Measurements from ENCODE around the gene SGMS2.

The SGMS2 gene

DNA sequence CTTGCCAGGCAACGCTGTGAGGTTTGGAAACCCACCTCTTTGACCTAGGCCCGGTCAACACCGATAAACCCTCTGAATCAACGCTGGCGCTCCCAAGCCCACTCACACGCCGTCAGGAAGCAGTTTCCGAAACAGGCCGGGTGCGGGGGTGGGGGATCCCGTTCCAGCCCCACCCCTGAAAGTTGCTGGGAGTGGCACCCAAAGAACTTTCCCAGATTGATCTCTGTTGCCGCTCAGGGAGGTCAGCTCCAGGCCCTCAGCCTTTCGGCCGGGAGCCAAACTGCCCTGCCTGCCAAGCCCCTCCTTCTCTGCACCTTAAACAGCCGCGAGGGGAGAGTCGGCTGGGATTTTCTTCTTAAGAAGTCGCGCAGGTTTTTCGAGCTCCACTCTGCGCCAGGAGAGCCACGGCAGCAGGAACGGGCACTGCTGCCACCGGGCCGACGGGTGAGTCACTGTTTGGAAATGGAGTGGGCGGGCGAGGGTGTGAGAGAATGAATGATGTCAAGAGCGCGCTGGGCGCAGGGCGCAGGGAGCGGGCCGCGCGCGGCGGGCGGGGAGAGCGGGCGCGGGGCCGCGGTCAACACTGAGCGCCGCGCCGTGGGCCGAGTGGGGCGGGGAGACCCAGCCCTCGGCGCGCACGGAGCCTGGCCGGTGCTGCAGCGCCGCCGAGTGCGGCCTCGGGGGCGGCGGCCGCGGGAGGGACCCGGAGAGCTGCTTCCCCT is at the start of gene SGMS2:
SGMS2 (plus strand) TSS at position 583 of the 722 bp plus-strand sequence. CDS start 70,622 bp downstream, outside the sequence.
- DNase-seq = peak; percentile 77

DNA sequence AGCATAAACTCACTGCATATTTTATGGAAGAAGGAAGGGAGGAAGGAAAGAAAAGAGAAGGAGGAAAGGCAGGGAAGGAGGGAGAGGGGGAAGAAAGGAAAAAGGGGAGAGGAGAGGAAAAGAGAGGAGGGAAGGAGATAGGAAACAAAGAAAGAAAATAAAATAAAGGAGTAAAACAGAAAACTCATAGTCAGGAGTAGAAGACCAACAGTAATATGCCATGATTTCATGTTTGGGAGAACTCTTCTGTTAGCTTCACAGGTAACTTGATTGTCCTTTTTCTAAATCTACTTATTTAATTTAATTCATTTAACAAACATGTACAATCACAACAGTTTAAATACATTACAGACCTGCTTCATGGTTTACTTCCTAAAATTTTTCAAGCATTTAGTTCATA is 46.8 kb upstream of the SGMS2 start:
- no peak for DNase-seq

GRCh38 chr4:107778784-107779530 is 45.8 kb upstream of the SGMS2 start:
- DNase-seq = no peak

GRCh38 chr4:107780665-107781064 is 44.1 kb upstream of the SGMS2 start:
- peak; percentile 71 for DNase-seq

GRCh38 chr4:107791902-107792301 is 32.8 kb upstream of the SGMS2 start:
- DNase-seq = no peak

- DNase-seq = no peak
These were observed 32.0 kb upstream of the SGMS2 start for GRCh38 chr4:107792711-107793110.

GRCh38 chr4:107793996-107794395 is 30.7 kb upstream of the SGMS2 start:
- DNase-seq = no peak

- DNase-seq = no peak
These were observed 24.9 kb upstream of the SGMS2 start for GRCh38 chr4:107799669-107800450.

DNA sequence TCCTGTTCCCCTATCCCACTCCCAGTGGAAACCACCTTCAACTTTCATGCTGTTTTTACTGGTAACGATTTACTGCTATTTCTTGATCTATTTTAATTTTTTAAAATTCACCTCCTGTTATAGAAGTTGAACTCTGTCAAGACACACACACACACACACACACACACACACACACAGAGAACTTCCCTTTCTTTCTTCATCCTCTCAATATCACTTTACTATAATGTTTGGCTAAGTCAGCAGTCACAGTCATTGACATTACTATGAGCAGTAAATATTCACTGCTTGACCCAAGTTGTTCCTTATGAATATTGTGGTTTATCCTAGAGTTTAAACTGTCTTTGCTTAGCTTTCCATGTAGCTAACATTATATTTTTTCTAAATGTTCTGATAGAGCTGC is 24.0 kb upstream of the SGMS2 start:
- DNase-seq = no peak

GRCh38 chr4:107801766-107802211 is 22.9 kb upstream of the SGMS2 start:
- no peak for DNase-seq

- DNase-seq = no peak
These were observed 19.8 kb upstream of the SGMS2 start for GRCh38 chr4:107804956-107805355.

DNA sequence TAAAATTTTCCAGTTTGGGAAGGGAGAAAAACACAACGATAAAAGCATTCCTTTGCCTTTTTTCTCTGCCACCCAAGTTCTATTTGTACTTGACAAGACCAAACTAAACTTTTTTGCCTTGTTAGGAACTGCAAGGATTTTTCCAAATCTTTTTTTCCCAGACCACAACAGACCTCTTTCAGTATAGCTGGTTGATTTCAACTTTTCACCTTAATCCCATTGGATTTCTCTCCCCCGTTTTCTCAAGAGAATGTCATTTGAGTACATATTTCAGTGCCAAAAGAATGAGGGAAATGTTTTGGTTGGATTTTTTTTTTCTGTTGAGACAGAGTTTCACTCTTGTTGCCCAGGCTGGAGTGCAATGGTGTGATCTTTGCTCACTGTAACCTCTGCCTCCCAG is 18.5 kb upstream of the SGMS2 start:
- DNase-seq = no peak

DNA sequence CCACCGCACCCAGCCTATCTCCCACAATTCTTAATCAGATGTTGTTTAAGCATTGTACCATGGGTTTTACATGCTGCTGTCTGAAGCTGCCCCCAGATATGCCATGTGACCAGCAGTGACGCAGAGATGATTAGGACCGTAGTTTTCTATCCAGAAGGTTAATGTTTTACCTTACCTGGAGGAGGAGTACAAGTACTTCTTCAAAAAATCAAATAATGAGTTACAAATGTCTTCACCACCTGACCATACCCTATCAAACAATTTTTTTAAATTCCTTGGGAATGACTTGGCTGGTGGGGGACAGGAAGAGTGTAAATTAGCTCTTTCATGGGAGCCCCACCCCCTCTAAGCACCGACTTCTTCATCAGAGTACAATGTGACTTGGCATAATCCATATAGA is 16.2 kb upstream of the SGMS2 start:
- DNase-seq = no peak

DNA sequence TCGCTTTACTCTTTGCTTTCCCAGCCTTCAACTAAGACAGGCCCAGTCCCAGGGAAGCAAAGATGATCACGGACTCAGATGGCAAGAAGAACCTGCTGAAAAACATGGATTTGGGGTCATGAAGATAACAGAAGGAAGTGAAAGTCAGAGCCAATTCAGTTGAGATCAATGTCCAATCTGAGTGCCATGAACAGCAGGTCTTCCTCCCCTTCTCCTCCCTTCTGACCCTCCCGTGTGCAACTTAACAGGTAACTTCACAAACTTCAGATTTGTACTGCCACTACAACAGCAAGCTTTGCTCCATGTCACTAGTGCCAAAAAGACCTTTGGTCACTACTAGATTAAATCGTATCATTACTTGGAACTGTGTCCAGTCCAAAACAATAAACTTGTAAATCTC is 15.5 kb upstream of the SGMS2 start:
- DNase-seq = no peak

- DNase-seq = no peak
These were observed 10.0 kb upstream of the SGMS2 start for GRCh38 chr4:107814758-107815157.

DNA sequence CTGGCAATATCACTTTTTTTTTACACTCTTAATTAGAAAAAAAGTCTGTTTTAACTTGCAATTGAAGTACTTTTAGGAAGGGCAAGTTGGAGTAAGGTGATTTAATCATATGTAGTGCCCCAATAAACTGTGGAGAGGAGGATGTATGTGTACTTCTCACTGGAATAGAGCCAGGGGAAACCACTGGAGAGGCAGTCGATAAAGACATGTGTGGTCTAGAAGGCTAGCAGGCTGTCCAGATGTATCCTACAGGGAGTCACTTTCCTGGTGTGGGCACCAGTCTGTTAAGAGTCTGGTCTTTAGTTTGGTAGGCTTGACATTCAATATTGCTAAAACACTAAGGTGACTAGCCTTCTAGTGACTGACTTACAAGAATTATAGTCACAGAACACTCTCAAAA is 9.6 kb upstream of the SGMS2 start:
- DNase-seq = no peak

- peak; percentile 42 for DNase-seq
These were observed 6.3 kb upstream of the SGMS2 start for GRCh38 chr4:107818301-107818910.

DNA sequence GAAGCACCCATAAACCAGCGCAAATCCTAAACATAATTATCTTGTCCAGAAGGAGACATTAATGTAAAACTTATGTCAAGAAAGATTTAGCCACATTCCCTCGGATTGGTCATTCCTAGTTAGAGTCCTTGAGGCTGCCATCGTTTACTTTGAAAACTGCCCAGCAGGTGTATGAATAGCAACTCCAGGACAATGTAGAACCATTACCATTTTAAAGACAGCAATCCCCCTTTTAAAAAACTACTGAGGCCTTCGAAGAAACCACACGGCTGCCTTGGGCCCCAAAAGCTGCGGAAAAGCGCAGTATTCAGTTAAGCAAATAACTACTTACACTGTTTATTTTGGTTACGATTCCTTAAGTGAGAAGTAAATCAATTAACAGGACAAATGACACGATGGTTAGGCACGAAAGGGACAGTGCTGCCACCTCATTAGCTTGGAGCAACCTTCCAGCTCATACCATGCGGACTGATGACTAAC is 822 bp upstream of the SGMS2 start:
- DNase-seq = no peak

- DNase-seq = no peak
These were observed 516 bp downstream of the SGMS2 start for GRCh38 chr4:107825072-107825824.

- DNase-seq = no peak
These were observed 1.8 kb downstream of the SGMS2 start for GRCh38 chr4:107826421-107826980.

DNA sequence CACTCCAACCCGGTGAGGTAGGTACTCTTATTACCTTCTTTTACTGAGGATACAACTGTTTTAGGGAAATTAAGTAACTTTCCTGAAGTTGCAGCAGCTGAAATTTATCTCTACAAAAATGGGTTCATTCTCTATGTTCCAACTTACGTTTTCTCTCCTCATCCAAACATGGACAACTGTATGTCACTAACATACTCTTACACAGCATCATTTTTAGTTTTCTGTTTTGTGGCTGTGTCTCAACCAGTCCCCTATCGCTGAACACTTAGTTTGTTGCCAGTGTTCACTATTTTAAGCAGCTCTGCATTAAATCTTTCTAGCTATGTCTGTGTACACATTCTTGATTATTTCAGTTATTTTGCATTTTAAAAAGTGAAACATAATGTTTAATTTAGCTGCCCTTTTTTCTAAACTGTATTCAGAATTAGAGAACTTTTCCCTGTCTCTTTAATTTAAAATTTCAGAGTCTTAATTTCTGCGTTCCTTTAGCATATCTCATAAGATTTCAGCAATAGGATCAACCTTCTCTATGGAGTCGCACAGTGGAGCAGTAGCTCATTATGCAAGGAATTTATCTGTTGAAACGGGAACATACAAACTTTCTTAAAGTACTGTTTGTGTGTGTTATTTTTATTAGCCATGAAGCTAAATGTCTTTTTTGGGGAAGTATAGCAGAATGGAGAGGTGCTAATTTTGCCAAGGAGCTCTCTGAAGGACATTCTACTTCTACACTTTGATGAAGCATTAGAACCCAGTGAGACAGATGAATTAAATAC is 3.8 kb downstream of the SGMS2 start:
- DNase-seq = no peak

All from COR-L47 (cell line).